Measurements from ENCODE around the gene SLC8A1. TPM values are rescaled to one million over a fixed set of nuclear protein-coding genes. Genes with fewer than 3 reads are reported as not detected.

SLC8A1 gene
- total RNA-seq, 4 donors from 2014 or later = 2.2 to 45.0 (median 9.6) TPM

GRCh38 chr2:40244251-40244650 lies 207.6 kb downstream of the SLC8A1 start:
- no peaks in the 10 kb centered on the region for H3K27me3 ChIP-seq
- H3K27ac ChIP-seq = peak overlapping the region in 1 of 4 donors; percentile 41
- WGBS, 2 donors = 48 to 62% methylated on average over 6 of the region's 6 CpGs
- DNase-seq = no peak
- intact Hi-C loops (cut with DNase I) = no loop called here
- no peak overlapping the region for H3K4me3 ChIP-seq
- no peaks in the 10 kb centered on the region for H3K9me3 ChIP-seq
- H3K36me3 ChIP-seq = no peaks in the 10 kb centered on the region
- peaks cover 0 to 29% (median 0%) of the 10 kb centered on the region in 3 donors for H3K4me1 ChIP-seq
- TF ChIP-seq POLR2A (IDR thresholded peaks at IDR 0.05) (no peak), CTCF (IDR thresholded peaks at IDR 0.05) (no peak)

GRCh38 chr2:40243581-40244187 lies 208.2 kb downstream of the SLC8A1 start:
- DNase-seq = no peak
- no peak for TF ChIP-seq CTCF (IDR thresholded peaks at IDR 0.05)
- no peak for TF ChIP-seq POLR2A (IDR thresholded peaks at IDR 0.05)
- Histone ChIP-seq H3K27me3 (no peaks in the 10 kb centered on the region), H3K4me1 (peaks cover 0 to 29% (median 0%) of the 10 kb centered on the region in 3 donors), H3K36me3 (no peaks in the 10 kb centered on the region), H3K27ac (peak overlapping the region in 1 of 4 donors; percentile 41), H3K4me3 (no peak overlapping the region), H3K9me3 (no peaks in the 10 kb centered on the region)
- WGBS, 2 donors = 59% methylated on average over 3 of the region's 3 CpGs
- intact Hi-C loops (cut with DNase I) = no loop called here

GRCh38 chr2:40242315-40242714 lies 209.6 kb downstream of the SLC8A1 start:
- no peaks in the 10 kb centered on the region for H3K36me3 ChIP-seq
- peaks cover 0 to 29% (median 0%) of the 10 kb centered on the region in 3 donors for H3K4me1 ChIP-seq
- no peak overlapping the region for H3K27ac ChIP-seq
- H3K9me3 ChIP-seq = no peaks in the 10 kb centered on the region
- H3K27me3 ChIP-seq = no peaks in the 10 kb centered on the region
- TF ChIP-seq CTCF (IDR thresholded peaks at IDR 0.05) = no peak
- no peak for TF ChIP-seq POLR2A (IDR thresholded peaks at IDR 0.05)
- intact Hi-C loops (cut with DNase I) = no loop called here
- 70 to 79% methylated on average over 3 of the region's 3 CpGs for WGBS, 2 donors
- no peak for DNase-seq
- no peak overlapping the region for H3K4me3 ChIP-seq

GRCh38 chr2:40240070-40240469 lies 211.8 kb downstream of the SLC8A1 start:
- Histone ChIP-seq H3K36me3 (no peaks in the 10 kb centered on the region), H3K27me3 (no peaks in the 10 kb centered on the region), H3K9me3 (no peaks in the 10 kb centered on the region), H3K27ac (peak overlapping the region in 1 of 4 donors; percentile 11), H3K4me3 (no peak overlapping the region), H3K4me1 (peaks cover 0 to 27% (median 0%) of the 10 kb centered on the region in 3 donors)
- DNase-seq = no peak
- intact Hi-C loops (cut with DNase I) = no loop called here
- WGBS, 2 donors = 3 to 10% methylated on average over 5 of the region's 5 CpGs
- TF ChIP-seq CTCF (IDR thresholded peaks at IDR 0.05) (no peak), POLR2A (IDR thresholded peaks at IDR 0.05) (no peak)

GRCh38 chr2:40230707-40231432 lies 221.0 kb downstream of the SLC8A1 start:
- no peak for DNase-seq
- WGBS, 2 donors = 63 to 65% methylated on average over 3 of the region's 3 CpGs

More at GRCh38 chr2:40230707-40231432, 221.0 kb downstream of the SLC8A1 start:
- H3K9me3 ChIP-seq = no peaks in the 10 kb centered on the region
- no peaks in the 10 kb centered on the region for H3K27me3 ChIP-seq
- intact Hi-C loops (cut with DNase I) = no loop called here
- H3K36me3 ChIP-seq = no peaks in the 10 kb centered on the region
- H3K27ac ChIP-seq = no peak overlapping the region
- TF ChIP-seq POLR2A (IDR thresholded peaks at IDR 0.05) = no peak
- no peak for TF ChIP-seq CTCF (IDR thresholded peaks at IDR 0.05)
- no peak overlapping the region for H3K4me3 ChIP-seq
- no peaks in the 10 kb centered on the region for H3K4me1 ChIP-seq
